GM23338 (cell line): ENCODE measurements around the gene PDE2A. TPM values are rescaled to one million over a fixed set of nuclear protein-coding genes. Genes with fewer than 3 reads are reported as not detected.

ENCODE experiments used
- ATAC-seq: fragments of 200-7000 bp; cut with Tn5 transposase; 3 replicates; pipeline ENCODE4 v1.9.1; 2020
- DNase-seq: peaks from one replicate; pipeline ENCODE4 v3.0.0-alpha.2; 2015; ENCODE audit warnings: low spot score
- H2AFZ ChIP-seq: fragments of 200-600 bp; sonication (generic); 2 replicates; pipeline ENCODE4 v1.8.0; 2016; ENCODE audit warnings: antibody characterized with exemption, mild to moderate bottlenecking, moderate library complexity
- H3F3A ChIP-seq: fragments of 200-600 bp; sonication (generic); replicated peaks from 2 replicates; pipeline ENCODE4 v1.8.0; 2017; ENCODE audit warnings: antibody characterized with exemption, mixed run types, low read depth
- H3K27ac ChIP-seq: fragments of 200-600 bp; sonication (generic); 2 replicates; pipeline ENCODE4 v1.6.1; 2016; ENCODE audit warnings: low read depth
- H3K27me3 ChIP-seq: fragments of 200-600 bp; sonication (generic); 2 replicates; pipeline ENCODE4 v1.8.0; 2016; ENCODE audit warnings: mild to moderate bottlenecking, mixed run types, moderate library complexity; ENCODE audit not compliant: insufficient read depth
- H3K36me3 ChIP-seq: fragments of 200-600 bp; sonication (generic); 2 replicates; pipeline ENCODE4 v1.8.0; 2016; ENCODE audit warnings: mild to moderate bottlenecking; ENCODE audit not compliant: insufficient read depth
- H3K4me1 ChIP-seq: fragments of 200-600 bp; sonication (generic); 2 replicates; pipeline ENCODE4 v1.8.0; 2016; ENCODE audit warnings: mild to moderate bottlenecking, moderate library complexity; ENCODE audit not compliant: insufficient read depth
- H3K4me2 ChIP-seq: fragments of 200-600 bp; sonication (generic); 2 replicates; pipeline ENCODE4 v1.7.1; 2017; ENCODE audit warnings: mixed run types
- H3K4me3 ChIP-seq: fragments of 200-600 bp; sonication (generic); 2 replicates; pipeline ENCODE4 v1.6.1; 2016; ENCODE audit warnings: mixed run types
- H3K79me2 ChIP-seq: fragments of 200-600 bp; sonication (generic); replicated peaks from 2 replicates; pipeline ENCODE4 v1.8.0; 2017; ENCODE audit warnings: mild to moderate bottlenecking; ENCODE audit not compliant: insufficient read depth
- H3K9me2 ChIP-seq: fragments of 200-600 bp; sonication (generic); 2 replicates; pipeline ENCODE4 v1.8.0; 2017; ENCODE audit not compliant: insufficient read depth
- H4K20me1 ChIP-seq: fragments of 200-600 bp; sonication (generic); replicated peaks from 2 replicates; pipeline ENCODE4 v1.8.0; 2017; ENCODE audit warnings: mild to moderate bottlenecking; ENCODE audit not compliant: insufficient read depth
- H3K27ac Mint-ChIP-seq: 2 replicates; pipeline ENCODE4 v1.8.0; 2020; ENCODE audit warnings: inconsistent platforms, mild to moderate bottlenecking, moderate library complexity, mixed read lengths
- H3K27me3 Mint-ChIP-seq: 3 replicates; pipeline ENCODE4 v1.8.0; 2022; ENCODE audit warnings: low read depth, mild to moderate bottlenecking, moderate library complexity, mixed read lengths, inconsistent platforms; ENCODE audit not compliant: insufficient read depth, poor library complexity
- H3K36me3 Mint-ChIP-seq: 3 replicates; pipeline ENCODE4 v1.8.0; 2021; ENCODE audit warnings: low read depth, mild to moderate bottlenecking, inconsistent platforms, moderate library complexity, mixed read lengths
- H3K4me1 Mint-ChIP-seq: 3 replicates; pipeline ENCODE4 v1.8.0; 2020; ENCODE audit warnings: mild to moderate bottlenecking, inconsistent platforms, mixed read lengths
- H3K4me3 Mint-ChIP-seq: 3 replicates; pipeline ENCODE4 v1.8.0; 2021; ENCODE audit warnings: moderate library complexity, mild to moderate bottlenecking, inconsistent platforms, mixed read lengths
- H3K9me3 Mint-ChIP-seq: 3 replicates; pipeline ENCODE4 v1.8.0; 2020; ENCODE audit warnings: moderate library complexity, mild to moderate bottlenecking, inconsistent platforms, mixed read lengths
- CREB1 ChIP-seq: fragments of 250-450 bp; sonication (Bioruptor Pico); IDR thresholded peaks from 2 replicates; pipeline ENCODE4 v1.5.0; 2020; ENCODE audit warnings: low read depth, mild to moderate bottlenecking, moderate library complexity
- CTCF ChIP-seq, 2 experiments: fragments of 200-600 bp in 1 of 2; sonication (generic) in 1 of 2; conservative IDR thresholded peaks; 2 replicates each; pipeline versions ENCODE4 v1.5.1 to v1.6.1; 2016 to 2017; ENCODE audit warnings: antibody characterized with exemption in 2 of 2, low read depth in 2 of 2, mild to moderate bottlenecking in 2 of 2, moderate library complexity in 1 of 2
- ETS1 ChIP-seq: IDR thresholded peaks from 2 replicates; pipeline ENCODE4 v1.6.1; 2016; ENCODE audit warnings: antibody characterized with exemption
- EZH2 ChIP-seq: fragments of 200-600 bp; sonication (generic); IDR thresholded peaks from one replicate; pipeline ENCODE4 v1.8.0; 2017; ENCODE audit warnings: antibody characterized with exemption, mild to moderate bottlenecking, low read depth; ENCODE audit not compliant: unreplicated experiment
- JUNB ChIP-seq: IDR thresholded peaks from one replicate; pipeline ENCODE4 v1.6.1; 2016; ENCODE audit warnings: antibody characterized with exemption; ENCODE audit not compliant: unreplicated experiment
- NANOG ChIP-seq: IDR thresholded peaks from 2 replicates; pipeline ENCODE4 v1.6.1; 2016; ENCODE audit warnings: antibody characterized with exemption, borderline replicate concordance
- POLR2AphosphoS5 ChIP-seq: IDR thresholded peaks from 2 replicates; pipeline ENCODE4 v1.6.1; 2016; ENCODE audit warnings: antibody characterized with exemption, low read depth
- REST ChIP-seq: IDR thresholded peaks from one replicate; pipeline ENCODE4 v1.6.1; 2018; ENCODE audit warnings: antibody characterized with exemption; ENCODE audit not compliant: unreplicated experiment
- STAT1 ChIP-seq: IDR thresholded peaks from one replicate; pipeline ENCODE4 v1.6.1; 2016; ENCODE audit warnings: antibody characterized with exemption; ENCODE audit not compliant: unreplicated experiment
- ZNF114 ChIP-seq: fragments of 250-450 bp; sonication (Bioruptor Pico); IDR thresholded peaks from 2 replicates; pipeline ENCODE4 v1.5.0; 2020; ENCODE audit warnings: mild to moderate bottlenecking, moderate library complexity
- ZNF331 ChIP-seq: fragments of 250-450 bp; sonication (Bioruptor Pico); IDR thresholded peaks from 2 replicates; pipeline ENCODE4 v1.5.0; 2020; ENCODE audit warnings: low read depth, mild to moderate bottlenecking, moderate library complexity
- polyA plus RNA-seq: library from polyadenylated mRNA; unstranded; fragments of >200 nt; fragmentation: Nextera tagmentation; extraction: Ambion mirVana; gene quantifications from 2 replicates; pipeline ENCODE4 v1.2.1, GENCODE V29; 2016
- total RNA-seq: library from RNA; depleted of rRNA; stranded (reverse); fragments of >200 nt; shearing (Covaris generic); gene quantifications from 2 replicates; pipeline ENCODE4 v1.2.3, GENCODE V29; 2014

Gene PDE2A
- total and polyA plus RNA-seq, 2 experiments from 2014 or later: 4.3 to 16.2 TPM

GRCh38 chr11:72546866-72547265 lies 127.4 kb downstream of the PDE2A start:
- Mint-ChIP-seq H3K27me3 (peaks cover 5% of the 10 kb centered on the region), H3K27ac (no peak overlapping the region), H3K4me3 (no peak overlapping the region), H3K9me3 (no peaks in the 10 kb centered on the region), H3K36me3 (no peaks in the 10 kb centered on the region), H3K4me1 (no peaks in the 10 kb centered on the region)
- ATAC-seq (no peak), DNase-seq (no peak)
- Histone ChIP-seq H3K4me1 (no peaks in the 10 kb centered on the region), H3F3A (no peaks in the 10 kb centered on the region), H4K20me1 (no peaks in the 10 kb centered on the region), H3K27ac (no peak overlapping the region), H3K79me2 (no peaks in the 10 kb centered on the region), H2AFZ (no peak overlapping the region), H3K9me2 (no peaks in the 10 kb centered on the region), H3K4me3 (no peak overlapping the region), H3K36me3 (no peaks in the 10 kb centered on the region), H3K27me3 (no peaks in the 10 kb centered on the region), H3K4me2 (no peak overlapping the region)
- no peak for TF ChIP-seq REST
- no peak for TF ChIP-seq ETS1
- TF ChIP-seq STAT1: no peak
- no peak for TF ChIP-seq ZNF331
- no peak for TF ChIP-seq CTCF (conservative IDR thresholded peaks at IDR 0.05; ENCODE audit: low read depth in 2 of 2)
- TF ChIP-seq CREB1 (CRISPR knock-in tag): no peak

- Mint-ChIP-seq H3K27me3 (peaks cover 3% of the 10 kb centered on the region), H3K4me1 (no peaks in the 10 kb centered on the region), H3K4me3 (no peak overlapping the region), H3K36me3 (no peaks in the 10 kb centered on the region), H3K9me3 (no peaks in the 10 kb centered on the region), H3K27ac (no peak overlapping the region)
- Histone ChIP-seq H3K4me3 (no peak overlapping the region), H3K4me1 (no peaks in the 10 kb centered on the region), H3K4me2 (no peak overlapping the region), H3K27me3 (no peaks in the 10 kb centered on the region), H3F3A (no peaks in the 10 kb centered on the region), H3K27ac (no peak overlapping the region), H3K36me3 (no peaks in the 10 kb centered on the region), H3K79me2 (no peaks in the 10 kb centered on the region), H4K20me1 (no peaks in the 10 kb centered on the region), H2AFZ (no peak overlapping the region), H3K9me2 (no peaks in the 10 kb centered on the region)
- no peak for DNase-seq
- ATAC-seq: no peak
- no peak for TF ChIP-seq NANOG
- TF ChIP-seq ETS1: no peak
- TF ChIP-seq POLR2AphosphoS5: no peak
- TF ChIP-seq CREB1 (CRISPR knock-in tag): no peak
- TF ChIP-seq EZH2: no peak
- no peak for TF ChIP-seq CTCF (conservative IDR thresholded peaks at IDR 0.05; ENCODE audit: low read depth in 2 of 2)
- TF ChIP-seq STAT1: no peak
- TF ChIP-seq ZNF114 (CRISPR knock-in tag): no peak
- TF ChIP-seq JUNB: no peak
- TF ChIP-seq ZNF331: no peak
Observed at GRCh38 chr11:72544589-72544988, 129.6 kb downstream of the PDE2A start.
